ENCODE measurements around the gene DYNLT5.
A peak's percentile ranks its signal among the peaks of the same experiment; 100 is the strongest.
"Not testable (repeated sequence)": the region's sequence is repeated elsewhere in the genome, so short reads cannot be mapped to it uniquely, and the experiment has no call there.

DYNLT5 gene

GRCh38 chr1:66723985-66724384 is 28.3 kb upstream of the DYNLT5 start:
- TF ChIP-seq CTCF (IDR thresholded peaks at IDR 0.05), result no peak
- H3K4me2 ChIP-seq (ENCODE audit: low read length), result no peak overlapping the region
- H3K36me3 ChIP-seq (ENCODE audit: control insufficient read depth, insufficient read depth, low read length), result no peaks in the 10 kb centered on the region
- no peak overlapping the region for H3K9ac ChIP-seq
- H3K9me3 ChIP-seq (ENCODE audit: control insufficient read depth, low read length), result no peaks in the 10 kb centered on the region
- no peaks in the 10 kb centered on the region for H3K4me1 ChIP-seq
- H3K79me2 ChIP-seq, result no peaks in the 10 kb centered on the region
- H3K27me3 ChIP-seq (ENCODE audit: control insufficient read depth, insufficient read depth, low read length), result no peaks in the 10 kb centered on the region
- no peak overlapping the region for H3K27ac ChIP-seq
- H3K4me3 ChIP-seq (ENCODE audit: low read depth, low read length), result no peak overlapping the region
- H2AFZ ChIP-seq, result no peak overlapping the region

GRCh38 chr1:66725885-66726665 is 26.2 kb upstream of the DYNLT5 start:
- H3K9ac ChIP-seq, result no peak overlapping the region
- no peak overlapping the region for H3K27ac ChIP-seq
- peak; percentile 61 for TF ChIP-seq CTCF (IDR thresholded peaks at IDR 0.05)
- H2AFZ ChIP-seq, result no peak overlapping the region
- no peaks in the 10 kb centered on the region for H3K27me3 ChIP-seq (ENCODE audit: control insufficient read depth, insufficient read depth, low read length)
- H3K4me2 ChIP-seq (ENCODE audit: low read length), result no peak overlapping the region
- no peak overlapping the region for H3K4me3 ChIP-seq (ENCODE audit: low read depth, low read length)
- H3K79me2 ChIP-seq, result no peaks in the 10 kb centered on the region
- no peaks in the 10 kb centered on the region for H3K4me1 ChIP-seq
- H3K9me3 ChIP-seq (ENCODE audit: control insufficient read depth, low read length), result no peaks in the 10 kb centered on the region
- H3K36me3 ChIP-seq (ENCODE audit: control insufficient read depth, insufficient read depth, low read length), result no peaks in the 10 kb centered on the region

GRCh38 chr1:66728021-66728420 is 24.2 kb upstream of the DYNLT5 start:
- H3K27ac ChIP-seq, result no peak overlapping the region
- no peaks in the 10 kb centered on the region for H3K27me3 ChIP-seq (ENCODE audit: control insufficient read depth, insufficient read depth, low read length)
- no peaks in the 10 kb centered on the region for H3K9me3 ChIP-seq (ENCODE audit: control insufficient read depth, low read length)
- H3K4me1 ChIP-seq, result no peaks in the 10 kb centered on the region
- no peak for TF ChIP-seq CTCF (IDR thresholded peaks at IDR 0.05)
- no peak overlapping the region for H2AFZ ChIP-seq
- no peak overlapping the region for H3K9ac ChIP-seq
- no peaks in the 10 kb centered on the region for H3K36me3 ChIP-seq (ENCODE audit: control insufficient read depth, insufficient read depth, low read length)
- no peaks in the 10 kb centered on the region for H3K79me2 ChIP-seq
- no peak overlapping the region for H3K4me3 ChIP-seq (ENCODE audit: low read depth, low read length)
- no peak overlapping the region for H3K4me2 ChIP-seq (ENCODE audit: low read length)

GRCh38 chr1:66728716-66729115 is 23.5 kb upstream of the DYNLT5 start:
- not testable (repeated sequence) for H3K9me3 ChIP-seq (ENCODE audit: control insufficient read depth, low read length); H3K4me1 ChIP-seq; H3K79me2 ChIP-seq; H3K9ac ChIP-seq; H2AFZ ChIP-seq; H3K4me3 ChIP-seq (ENCODE audit: low read depth, low read length); H3K36me3 ChIP-seq (ENCODE audit: control insufficient read depth, insufficient read depth, low read length); H3K27ac ChIP-seq; H3K4me2 ChIP-seq (ENCODE audit: low read length); H3K27me3 ChIP-seq (ENCODE audit: control insufficient read depth, insufficient read depth, low read length)

GRCh38 chr1:66729119-66729518 is 23.1 kb upstream of the DYNLT5 start:
- Histone ChIP-seq H3K27me3 (ENCODE audit: control insufficient read depth, insufficient read depth, low read length) (no peaks in the 10 kb centered on the region), H3K4me1 (no peaks in the 10 kb centered on the region), H3K36me3 (ENCODE audit: control insufficient read depth, insufficient read depth, low read length) (no peaks in the 10 kb centered on the region), H3K4me2 (ENCODE audit: low read length) (no peak overlapping the region), H3K4me3 (ENCODE audit: low read depth, low read length) (no peak overlapping the region), H3K27ac (no peak overlapping the region), H2AFZ (no peak overlapping the region), H3K9me3 (ENCODE audit: control insufficient read depth, low read length) (no peaks in the 10 kb centered on the region), H3K79me2 (no peaks in the 10 kb centered on the region), H3K9ac (no peak overlapping the region)
- no peak for TF ChIP-seq CTCF (IDR thresholded peaks at IDR 0.05)

Measured in parathyroid adenoma (tissue), 2 donors.